ENCODE measurements around the gene TSPAN6. TPM values are rescaled to one million over a fixed set of nuclear protein-coding genes. Genes with fewer than 3 reads are reported as not detected.

Gene TSPAN6
- polyA plus RNA-seq, 4 donors = 161 to 184 (median 176) TPM

GRCh38 chrX:100591256-100592051 lies 45.2 kb downstream of the TSPAN6 start:
- DNase-seq (ENCODE audit: low read depth in 4 of 4, low spot score in 3 of 4) = no peak

GRCh38 chrX:100587861-100588260 lies 48.7 kb downstream of the TSPAN6 start:
- no peak for DNase-seq (ENCODE audit: low read depth in 4 of 4, low spot score in 3 of 4)

GRCh38 chrX:100586747-100587146 lies 49.9 kb downstream of the TSPAN6 start:
- DNase-seq (ENCODE audit: low read depth in 4 of 4, low spot score in 3 of 4) = no peak

GRCh38 chrX:100584611-100585010 lies 52.0 kb downstream of the TSPAN6 start, which contains the start of gene TNMD:
TNMD (plus strand) TSS chrX:100584936; CDS start chrX:100585019, 83 bp downstream.
- DNase-seq (ENCODE audit: low read depth in 4 of 4, low spot score in 3 of 4) = no peak

Other genes starting within 250 kb of the TSPAN6 start
- gene PCDH19, start 226.5 kb downstream of the TSPAN6 start, polyA plus RNA-seq (ENCODE audit: insufficient read length in 4 of 4) = 1 to 10 TPM; 2.2 to 3.5 (median 2.7) TPM
- gene TNMD, start 51.9 kb downstream of the TSPAN6 start, polyA plus RNA-seq (ENCODE audit: insufficient read length in 4 of 4) = 1 to 10 TPM; 3.2 to 3.8 (median 3.5) TPM
- gene SRPX2, start 7.4 kb upstream of the TSPAN6 start, polyA plus RNA-seq (ENCODE audit: insufficient read length in 4 of 4) = 10 to 100 TPM; 10.5 to 13.0 (median 11.6) TPM
- gene SYTL4, start 95.3 kb upstream of the TSPAN6 start, polyA plus RNA-seq (ENCODE audit: insufficient read length in 4 of 4) = 10 to 100 TPM; 22.6 to 24.1 (median 23.5) TPM
- gene CSTF2, start 183.6 kb upstream of the TSPAN6 start, polyA plus RNA-seq (ENCODE audit: insufficient read length in 4 of 4) = 10 to 100 TPM; 21.4 to 23.5 (median 22.8) TPM
- 1 to 10 TPM in 3 of 4 donors, under 1 TPM in 1; 0.42 to 1.2 (median 1.1) TPM for gene NOX1, start 237.6 kb upstream of the TSPAN6 start, polyA plus RNA-seq (ENCODE audit: insufficient read length in 4 of 4)

Data from right renal pelvis (tissue), 4 donors.